SU-DHL-6 (cell line): ENCODE measurements around the gene MTRR.
A peak's percentile ranks its signal among the peaks of the same experiment; 100 is the strongest.

ENCODE experiments used
- H2AFZ ChIP-seq: fragments of 200-600 bp; sonication (generic); 2 replicates; pipeline ENCODE4 v1.6.1; 2014; ENCODE audit warnings: low read depth, mild to moderate bottlenecking, moderate library complexity, mixed read lengths, antibody characterized with exemption, low read length; ENCODE audit not compliant: severe bottlenecking
- H3F3A ChIP-seq: fragments of 200-600 bp; shearing (Covaris generic); 2 replicates; pipeline ENCODE4 v1.6.0; 2016; ENCODE audit warnings: antibody characterized with exemption, mild to moderate bottlenecking; ENCODE audit not compliant: insufficient read depth
- H3K27ac ChIP-seq: fragments of 200-600 bp; sonication (generic); 2 replicates; pipeline ENCODE4 v1.5.1; 2016; ENCODE audit warnings: low read depth, mild to moderate bottlenecking, low read length, moderate library complexity, mixed read lengths
- H3K27me3 ChIP-seq: fragments of 200-600 bp; sonication (generic), shearing (Covaris generic); 2 replicates; pipeline ENCODE4 v1.6.0; 2014; ENCODE audit warnings: mild to moderate bottlenecking, low read length
- H3K36me3 ChIP-seq: fragments of 200-600 bp; sonication (generic); 2 replicates; pipeline ENCODE4 v1.6.1; 2014; ENCODE audit warnings: mild to moderate bottlenecking, low read length, mixed read lengths
- H3K4me2 ChIP-seq: fragments of 300-600, 200-600 bp; shearing (Covaris generic), sonication (generic); 2 replicates; pipeline ENCODE4 v1.6.0; 2014; ENCODE audit warnings: low read length, low read depth, mild to moderate bottlenecking; ENCODE audit not compliant: poor library complexity, severe bottlenecking
- H3K4me3 ChIP-seq: fragments of 200-600 bp; sonication (generic); 2 replicates; pipeline ENCODE4 v1.5.1; 2014; ENCODE audit warnings: antibody characterized with exemption, low read length, mild to moderate bottlenecking, mixed read lengths; ENCODE audit not compliant: insufficient read depth, poor library complexity, severe bottlenecking
- H3K79me2 ChIP-seq: fragments of 200-600 bp; sonication (generic); 2 replicates; pipeline ENCODE4 v1.6.1; 2014; ENCODE audit warnings: mild to moderate bottlenecking, low read length, moderate library complexity; ENCODE audit not compliant: insufficient read depth
- H3K9ac ChIP-seq: fragments of 200-600 bp; sonication (generic); 2 replicates; pipeline ENCODE4 v1.7.0; 2014; ENCODE audit warnings: mild to moderate bottlenecking, low read length
- H3K9me2 ChIP-seq: fragments of 200-600 bp; sonication (generic); replicated peaks from 2 replicates; pipeline ENCODE4 v1.6.1; 2014; ENCODE audit warnings: low read length; ENCODE audit not compliant: insufficient read depth
- H3K9me3 ChIP-seq: fragments of 200-600 bp; sonication (generic); 2 replicates; pipeline ENCODE4 v1.6.1; 2014; ENCODE audit warnings: low read length, mixed read lengths; ENCODE audit not compliant: insufficient read depth
- H4K20me1 ChIP-seq: fragments of 200-600 bp; sonication (generic); 2 replicates; pipeline ENCODE4 v1.6.1; 2014; ENCODE audit warnings: low read depth, mild to moderate bottlenecking, antibody characterized with exemption, low read length, moderate library complexity, mixed read lengths
- EZH2phosphoT487 ChIP-seq: fragments of 200-600 bp; sonication (generic), shearing (Covaris generic); conservative IDR thresholded peaks from 2 replicates; pipeline ENCODE4 v1.6.1; 2018; ENCODE audit warnings: mild to moderate bottlenecking, antibody characterized with exemption, low read length, moderate library complexity, mixed read lengths
- TF ChIP-seq, protein P1 (sequence below): fragments of 200-600 bp; sonication (generic); IDR thresholded peaks from one replicate; pipeline ENCODE4 v1.5.1; 2017; ENCODE audit warnings: antibody characterized with exemption, mild to moderate bottlenecking, low read length, moderate library complexity; ENCODE audit not compliant: insufficient read depth, poor library complexity, severe bottlenecking

MTRR gene

DNA sequence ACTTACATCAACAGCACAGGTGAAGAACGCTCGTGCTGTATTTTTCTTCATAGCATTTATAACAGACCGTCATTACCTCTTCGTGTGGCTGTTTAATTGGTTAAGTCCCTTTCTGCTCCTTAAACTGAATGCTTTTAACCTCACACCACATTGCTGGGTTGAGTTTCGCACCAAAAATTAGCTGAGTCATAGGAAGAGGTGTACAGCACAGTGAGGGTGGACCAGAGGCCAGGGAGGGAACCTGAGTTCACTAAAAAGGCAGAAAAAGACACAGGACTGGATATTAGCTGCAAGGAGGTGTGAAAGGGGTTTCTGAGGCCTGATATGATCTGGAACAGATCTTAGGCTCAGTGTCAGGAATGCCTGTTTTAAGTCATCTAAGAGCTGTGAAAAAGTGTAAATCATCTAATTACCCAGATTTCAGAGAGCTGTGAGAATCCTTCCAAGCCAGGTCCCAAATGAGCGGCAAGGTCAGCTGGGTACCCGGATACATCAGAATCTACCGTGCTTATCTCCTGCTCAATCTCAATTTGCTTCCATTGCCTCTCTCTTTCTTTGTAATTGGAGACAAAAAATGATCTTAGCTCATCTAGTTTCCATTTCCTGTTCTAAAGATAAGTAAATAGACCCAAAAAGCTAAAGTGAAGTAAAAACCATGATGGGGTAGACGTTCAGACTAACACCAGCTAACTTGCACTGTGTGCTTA is 10.9 kb upstream of the MTRR start:
- H2AFZ ChIP-seq, result no peak overlapping the region
- H3K4me3 ChIP-seq, result no peak overlapping the region
- H3K4me2 ChIP-seq, result no peak overlapping the region
- H3K9ac ChIP-seq, result no peak overlapping the region
- no peaks in the 10 kb centered on the region for H3K27me3 ChIP-seq
- H3K27ac ChIP-seq, result no peak overlapping the region
- H3K9me3 ChIP-seq, result no peaks in the 10 kb centered on the region
- no peak for TF ChIP-seq EZH2phosphoT487
- TF ChIP-seq, protein P1, sequence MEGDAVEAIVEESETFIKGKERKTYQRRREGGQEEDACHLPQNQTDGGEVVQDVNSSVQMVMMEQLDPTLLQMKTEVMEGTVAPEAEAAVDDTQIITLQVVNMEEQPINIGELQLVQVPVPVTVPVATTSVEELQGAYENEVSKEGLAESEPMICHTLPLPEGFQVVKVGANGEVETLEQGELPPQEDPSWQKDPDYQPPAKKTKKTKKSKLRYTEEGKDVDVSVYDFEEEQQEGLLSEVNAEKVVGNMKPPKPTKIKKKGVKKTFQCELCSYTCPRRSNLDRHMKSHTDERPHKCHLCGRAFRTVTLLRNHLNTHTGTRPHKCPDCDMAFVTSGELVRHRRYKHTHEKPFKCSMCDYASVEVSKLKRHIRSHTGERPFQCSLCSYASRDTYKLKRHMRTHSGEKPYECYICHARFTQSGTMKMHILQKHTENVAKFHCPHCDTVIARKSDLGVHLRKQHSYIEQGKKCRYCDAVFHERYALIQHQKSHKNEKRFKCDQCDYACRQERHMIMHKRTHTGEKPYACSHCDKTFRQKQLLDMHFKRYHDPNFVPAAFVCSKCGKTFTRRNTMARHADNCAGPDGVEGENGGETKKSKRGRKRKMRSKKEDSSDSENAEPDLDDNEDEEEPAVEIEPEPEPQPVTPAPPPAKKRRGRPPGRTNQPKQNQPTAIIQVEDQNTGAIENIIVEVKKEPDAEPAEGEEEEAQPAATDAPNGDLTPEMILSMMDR, result no peak
- no peaks in the 10 kb centered on the region for H4K20me1 ChIP-seq
- H3K9me2 ChIP-seq, result no peaks in the 10 kb centered on the region
- no peaks in the 10 kb centered on the region for H3K79me2 ChIP-seq
- peaks cover 31% of the 10 kb centered on the region; the same call in 1 of the 2 replicates for H3K36me3 ChIP-seq
- H3F3A ChIP-seq, result 0 out of 2 replicates have a peak, but pooled peaks cover 3% of the 10 kb centered on the region

DNA sequence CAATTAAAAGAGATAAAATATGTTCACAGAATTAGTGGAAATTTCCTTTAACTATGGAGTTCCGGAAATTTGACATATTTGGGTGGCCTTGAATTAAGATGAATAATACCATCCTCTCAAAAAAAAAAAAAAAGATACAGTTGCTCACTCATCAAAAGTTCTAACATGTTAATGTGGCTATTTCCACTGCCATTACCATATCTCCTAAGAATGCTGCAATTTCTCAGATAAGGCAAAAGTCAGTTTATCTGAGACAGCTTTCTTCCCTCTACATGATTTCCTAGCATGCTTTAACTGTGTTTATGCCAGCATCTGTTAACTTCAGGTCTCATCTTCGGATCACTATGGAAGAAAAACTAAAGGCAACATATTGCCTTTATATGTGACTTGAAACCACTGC is 2.8 kb upstream of the MTRR start:
- Histone ChIP-seq H3K27ac (no peak overlapping the region), H3K4me3 (no peak overlapping the region), H2AFZ (no peak overlapping the region), H3K27me3 (no peaks in the 10 kb centered on the region), H3K9me3 (no peaks in the 10 kb centered on the region), H4K20me1 (peaks cover 13% of the 10 kb centered on the region; the same call in 1 of the 2 replicates), H3K4me2 (peak overlapping the region; percentile 26), H3K9ac (no peak overlapping the region), H3K9me2 (no peaks in the 10 kb centered on the region), H3F3A (no peaks in the 10 kb centered on the region), H3K36me3 (peaks cover 25% of the 10 kb centered on the region; the same call in 1 of the 2 replicates), H3K79me2 (peaks cover 60% of the 10 kb centered on the region)
- TF ChIP-seq, protein P1, result no peak
- TF ChIP-seq EZH2phosphoT487, result no peak

DNA sequence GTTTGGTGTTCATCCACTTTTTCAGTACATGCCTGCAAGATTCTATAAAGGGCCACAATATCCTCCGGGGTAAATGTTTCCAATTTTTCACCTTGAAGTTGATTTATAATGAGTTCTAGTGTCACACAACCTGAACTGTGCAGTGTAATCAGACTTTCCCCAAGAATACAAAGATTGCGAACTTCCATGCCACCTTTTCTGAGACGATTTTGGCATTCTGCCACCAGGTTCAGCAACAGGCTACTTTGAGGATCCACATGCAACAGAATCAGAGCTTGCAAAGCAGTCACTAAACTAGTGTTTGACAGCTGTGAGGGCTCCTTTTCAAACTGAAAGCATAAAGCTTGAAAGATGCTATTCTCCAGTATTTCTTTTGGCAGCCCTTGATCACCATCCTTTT is 1.7 kb upstream of the MTRR start:
- Histone ChIP-seq H3K27me3 (no peaks in the 10 kb centered on the region), H3K4me2 (peak overlapping the region; percentile 79), H3K4me3 (no peak overlapping the region), H3K79me2 (peaks cover 71% of the 10 kb centered on the region), H3K9ac (peak overlapping the region; percentile 80; the same call in 1 of the 2 replicates), H2AFZ (no peak overlapping the region), H3K9me2 (no peaks in the 10 kb centered on the region), H4K20me1 (peaks cover 13% of the 10 kb centered on the region; the same call in 1 of the 2 replicates), H3K27ac (no peak overlapping the region), H3K9me3 (no peaks in the 10 kb centered on the region), H3F3A (no peaks in the 10 kb centered on the region), H3K36me3 (peaks cover 22% of the 10 kb centered on the region; the same call in 1 of the 2 replicates)
- no peak for TF ChIP-seq EZH2phosphoT487
- TF ChIP-seq, protein P1, result no peak
